Measurements from ENCODE around the gene HEXD. TPM values are rescaled to one million over a fixed set of nuclear protein-coding genes. Genes with fewer than 3 reads are reported as not detected.

Gene HEXD
- total and polyA plus RNA-seq, 5 donors from 2014 or later = 9.7 to 42.8 (median 12.0) TPM

- no peaks in the 10 kb centered on the region for H3K27me3 ChIP-seq (ENCODE audit: control insufficient read depth, insufficient read depth, low read length)
- Mint-ChIP-seq H3K27me3 (no peaks in the 10 kb centered on the region), H3K36me3 (peaks cover 16% of the 10 kb centered on the region), H3K9me3 (no peaks in the 10 kb centered on the region), H3K4me1 (peaks cover 7 to 19% (median 11%) of the 10 kb centered on the region in 4 donors), H3K27ac (no peak overlapping the region), H3K4me3 (no peak overlapping the region)
- H3K27ac ChIP-seq (ENCODE audit: insufficient read depth, low read length, poor library complexity, severe bottlenecking) = no peak overlapping the region
- H3K36me3 ChIP-seq (ENCODE audit: control insufficient read depth, insufficient read depth, low read length) = peaks cover 5% of the 10 kb centered on the region
- DNase-seq (no peak), ATAC-seq (ENCODE audit: low read depth in 2 of 2) (no peak)
- H3K4me1 ChIP-seq (ENCODE audit: control insufficient read depth, insufficient read depth, low read length, poor library complexity, severe bottlenecking) = peaks cover 10% of the 10 kb centered on the region
- no peak overlapping the region for H3K4me3 ChIP-seq (ENCODE audit: low read depth, low read length)
- no peaks in the 10 kb centered on the region for H3K9me3 ChIP-seq (ENCODE audit: control insufficient read depth in 2 of 2, low read length in 2 of 2)
These were observed 13.1 kb upstream of the HEXD start for GRCh38 chr17:82405051-82405450.

GRCh38 chr17:82406131-82406671 is 11.9 kb upstream of the HEXD start:
- H3K27ac Mint-ChIP-seq = no peak overlapping the region
- peaks cover 0 to 8% (median 5%) of the 10 kb centered on the region in 4 donors for H3K4me1 Mint-ChIP-seq
- ATAC-seq (ENCODE audit: low read depth in 2 of 2) (no peak), DNase-seq (no peak)
- no peaks in the 10 kb centered on the region for H3K9me3 Mint-ChIP-seq
- peaks cover 5% of the 10 kb centered on the region for H3K36me3 ChIP-seq (ENCODE audit: control insufficient read depth, insufficient read depth, low read length)
- no peaks in the 10 kb centered on the region for H3K9me3 ChIP-seq (ENCODE audit: control insufficient read depth in 2 of 2, low read length in 2 of 2)
- no peak overlapping the region for H3K4me3 ChIP-seq (ENCODE audit: low read depth, low read length)
- no peaks in the 10 kb centered on the region for H3K27me3 Mint-ChIP-seq
- H3K36me3 Mint-ChIP-seq = peaks cover 12% of the 10 kb centered on the region
- no peak overlapping the region for H3K4me3 Mint-ChIP-seq
- no peak overlapping the region for H3K27ac ChIP-seq (ENCODE audit: insufficient read depth, low read length, poor library complexity, severe bottlenecking)
- H3K4me1 ChIP-seq (ENCODE audit: control insufficient read depth, insufficient read depth, low read length, poor library complexity, severe bottlenecking) = peaks cover 2% of the 10 kb centered on the region
- no peaks in the 10 kb centered on the region for H3K27me3 ChIP-seq (ENCODE audit: control insufficient read depth, insufficient read depth, low read length)

- Mint-ChIP-seq H3K27ac (no peak overlapping the region), H3K36me3 (peaks cover 12% of the 10 kb centered on the region), H3K4me1 (peaks cover 0 to 4% (median 1%) of the 10 kb centered on the region in 4 donors), H3K27me3 (no peaks in the 10 kb centered on the region), H3K9me3 (no peaks in the 10 kb centered on the region), H3K4me3 (no peak overlapping the region)
- Histone ChIP-seq H3K9me3 (ENCODE audit: control insufficient read depth in 2 of 2, low read length in 2 of 2) (no peaks in the 10 kb centered on the region), H3K36me3 (ENCODE audit: control insufficient read depth, insufficient read depth, low read length) (peaks cover 5% of the 10 kb centered on the region), H3K4me1 (ENCODE audit: control insufficient read depth, insufficient read depth, low read length, poor library complexity, severe bottlenecking) (no peaks in the 10 kb centered on the region), H3K4me3 (ENCODE audit: low read depth, low read length) (no peak overlapping the region), H3K27ac (ENCODE audit: insufficient read depth, low read length, poor library complexity, severe bottlenecking) (no peak overlapping the region), H3K27me3 (ENCODE audit: control insufficient read depth, insufficient read depth, low read length) (no peaks in the 10 kb centered on the region)
- DNase-seq (no peak), ATAC-seq (ENCODE audit: low read depth in 2 of 2) (no peak)
These were observed 10.9 kb upstream of the HEXD start for GRCh38 chr17:82407255-82407654.

- ATAC-seq (ENCODE audit: low read depth in 2 of 2) (no peak), DNase-seq (no peak)
- H3K4me1 ChIP-seq (ENCODE audit: control insufficient read depth, insufficient read depth, low read length, poor library complexity, severe bottlenecking) = no peaks in the 10 kb centered on the region
- H3K27ac Mint-ChIP-seq = no peak overlapping the region
- no peak overlapping the region for H3K4me3 Mint-ChIP-seq
- H3K4me3 ChIP-seq (ENCODE audit: low read depth, low read length) = no peak overlapping the region
- peaks cover 0 to 4% (median under 1%) of the 10 kb centered on the region in 4 donors for H3K4me1 Mint-ChIP-seq
- peaks cover 13% of the 10 kb centered on the region for H3K36me3 Mint-ChIP-seq
- no peaks in the 10 kb centered on the region for H3K9me3 ChIP-seq (ENCODE audit: control insufficient read depth in 2 of 2, low read length in 2 of 2)
- peaks cover 7% of the 10 kb centered on the region for H3K36me3 ChIP-seq (ENCODE audit: control insufficient read depth, insufficient read depth, low read length)
- H3K9me3 Mint-ChIP-seq = no peaks in the 10 kb centered on the region
- H3K27ac ChIP-seq (ENCODE audit: insufficient read depth, low read length, poor library complexity, severe bottlenecking) = no peak overlapping the region
- no peaks in the 10 kb centered on the region for H3K27me3 Mint-ChIP-seq
- no peaks in the 10 kb centered on the region for H3K27me3 ChIP-seq (ENCODE audit: control insufficient read depth, insufficient read depth, low read length)
These were observed 9.7 kb upstream of the HEXD start for GRCh38 chr17:82408288-82408937.

GRCh38 chr17:82408938-82409318 is 9.2 kb upstream of the HEXD start:
- Mint-ChIP-seq H3K4me3 (no peak overlapping the region), H3K4me1 (peaks cover 0 to 4% (median under 1%) of the 10 kb centered on the region in 4 donors), H3K36me3 (peaks cover 13% of the 10 kb centered on the region), H3K27me3 (no peaks in the 10 kb centered on the region), H3K27ac (no peak overlapping the region), H3K9me3 (no peaks in the 10 kb centered on the region)
- H3K9me3 ChIP-seq (ENCODE audit: control insufficient read depth in 2 of 2, low read length in 2 of 2) = no peaks in the 10 kb centered on the region
- no peak for ATAC-seq (ENCODE audit: low read depth in 2 of 2)
- no peak overlapping the region for H3K27ac ChIP-seq (ENCODE audit: insufficient read depth, low read length, poor library complexity, severe bottlenecking)
- no peaks in the 10 kb centered on the region for H3K27me3 ChIP-seq (ENCODE audit: control insufficient read depth, insufficient read depth, low read length)
- H3K4me3 ChIP-seq (ENCODE audit: low read depth, low read length) = no peak overlapping the region
- no peaks in the 10 kb centered on the region for H3K4me1 ChIP-seq (ENCODE audit: control insufficient read depth, insufficient read depth, low read length, poor library complexity, severe bottlenecking)
- no peak for DNase-seq
- peaks cover 7% of the 10 kb centered on the region for H3K36me3 ChIP-seq (ENCODE audit: control insufficient read depth, insufficient read depth, low read length)

- Mint-ChIP-seq H3K27me3 (no peaks in the 10 kb centered on the region), H3K36me3 (peaks cover 16% of the 10 kb centered on the region), H3K4me3 (no peak overlapping the region), H3K4me1 (peaks cover 5 to 12% (median 7%) of the 10 kb centered on the region in 4 donors), H3K9me3 (no peaks in the 10 kb centered on the region), H3K27ac (peak overlapping the region in 1 of 3 donors; percentile 15)
- peaks cover 7% of the 10 kb centered on the region for H3K4me1 ChIP-seq (ENCODE audit: control insufficient read depth, insufficient read depth, low read length, poor library complexity, severe bottlenecking)
- H3K36me3 ChIP-seq (ENCODE audit: control insufficient read depth, insufficient read depth, low read length) = peaks cover 7% of the 10 kb centered on the region
- no peak overlapping the region for H3K27ac ChIP-seq (ENCODE audit: insufficient read depth, low read length, poor library complexity, severe bottlenecking)
- H3K27me3 ChIP-seq (ENCODE audit: control insufficient read depth, insufficient read depth, low read length) = no peaks in the 10 kb centered on the region
- no peak for DNase-seq
- no peak overlapping the region for H3K4me3 ChIP-seq (ENCODE audit: low read depth, low read length)
- no peaks in the 10 kb centered on the region for H3K9me3 ChIP-seq (ENCODE audit: control insufficient read depth in 2 of 2, low read length in 2 of 2)
- no peak for ATAC-seq (ENCODE audit: low read depth in 2 of 2)
These were observed 8.0 kb upstream of the HEXD start for GRCh38 chr17:82410014-82410716.

- Mint-ChIP-seq H3K4me1 (peaks cover 5 to 15% (median 8%) of the 10 kb centered on the region in 4 donors), H3K4me3 (no peak overlapping the region), H3K36me3 (peaks cover 16% of the 10 kb centered on the region), H3K9me3 (no peaks in the 10 kb centered on the region), H3K27ac (no peak overlapping the region), H3K27me3 (no peaks in the 10 kb centered on the region)
- DNase-seq (no peak), ATAC-seq (ENCODE audit: low read depth in 2 of 2) (no peak)
- Histone ChIP-seq H3K27ac (ENCODE audit: insufficient read depth, low read length, poor library complexity, severe bottlenecking) (no peak overlapping the region), H3K27me3 (ENCODE audit: control insufficient read depth, insufficient read depth, low read length) (no peaks in the 10 kb centered on the region), H3K9me3 (ENCODE audit: control insufficient read depth in 2 of 2, low read length in 2 of 2) (no peaks in the 10 kb centered on the region), H3K4me1 (ENCODE audit: control insufficient read depth, insufficient read depth, low read length, poor library complexity, severe bottlenecking) (peaks cover 7% of the 10 kb centered on the region), H3K36me3 (ENCODE audit: control insufficient read depth, insufficient read depth, low read length) (peaks cover 7% of the 10 kb centered on the region), H3K4me3 (ENCODE audit: low read depth, low read length) (no peak overlapping the region)
These were observed 6.6 kb upstream of the HEXD start for GRCh38 chr17:82411396-82412053.
